Ishikawa (cell line): Measurements from ENCODE around the gene MMAB.

ENCODE experiments used
- CEBPB ChIP-seq: IDR thresholded peaks from 2 replicates; pipeline ENCODE4 v1.6.1; 2012
- CREB1 ChIP-seq: IDR thresholded peaks from 2 replicates; pipeline ENCODE4 v1.6.1; 2012; ENCODE audit warnings: low read depth
- EGR1 ChIP-seq: IDR thresholded peaks from 2 replicates; pipeline ENCODE4 v1.6.1; 2012
- EP300 ChIP-seq: IDR thresholded peaks from 2 replicates; pipeline ENCODE4 v1.6.1; 2012; ENCODE audit warnings: borderline replicate concordance
- FOXM1 ChIP-seq: IDR thresholded peaks from 2 replicates; pipeline ENCODE4 v1.6.1; 2012; ENCODE audit warnings: low read depth, borderline replicate concordance
- NFIC ChIP-seq: IDR thresholded peaks from 2 replicates; pipeline ENCODE4 v1.6.1; 2012
- TAF1 ChIP-seq: IDR thresholded peaks from 2 replicates; pipeline ENCODE4 v1.6.1; 2012; ENCODE audit warnings: low read depth, mild to moderate bottlenecking
- TCF12 ChIP-seq: IDR thresholded peaks from 2 replicates; pipeline ENCODE4 v1.6.1; 2012; ENCODE audit warnings: low read depth
- YY1 ChIP-seq: IDR thresholded peaks from 2 replicates; pipeline ENCODE4 v1.6.1; 2012; ENCODE audit warnings: low read depth
- ZBTB7A ChIP-seq: IDR thresholded peaks from 2 replicates; pipeline ENCODE4 v1.6.1; 2012; ENCODE audit warnings: low read depth
- TF ChIP-seq, protein P1 (sequence below): IDR thresholded peaks from 2 replicates; pipeline ENCODE4 v1.6.1; 2012; ENCODE audit warnings: low read depth, mild to moderate bottlenecking
- TF ChIP-seq, protein P2 (sequence below): IDR thresholded peaks from 2 replicates; pipeline ENCODE4 v1.6.1; 2012
- TF ChIP-seq, protein P3 (sequence below): IDR thresholded peaks from 2 replicates; pipeline ENCODE4 v1.6.1; 2012

MMAB gene

DNA sequence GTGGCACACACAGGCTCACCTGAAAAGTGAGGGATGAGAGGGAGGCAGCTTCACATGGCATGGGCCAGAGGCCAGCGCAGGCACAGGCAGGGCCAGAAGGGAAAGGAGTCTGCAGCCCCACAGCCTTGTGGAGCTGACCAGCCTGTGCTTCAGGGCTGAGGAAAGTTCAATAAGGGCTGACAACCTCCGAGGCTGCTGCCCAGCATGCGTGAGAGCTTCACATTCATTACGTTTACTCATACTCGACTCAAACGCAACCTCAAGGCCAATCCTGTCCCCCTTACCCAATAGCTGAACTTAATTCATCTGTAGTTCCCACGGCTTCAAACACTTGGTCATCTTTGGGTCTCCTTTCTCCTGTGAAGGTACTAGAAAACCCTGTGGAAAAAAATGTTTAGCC lies 4.8 kb downstream of the MMAB start:
- TF ChIP-seq FOXM1 (no peak), CREB1 (no peak)

DNA sequence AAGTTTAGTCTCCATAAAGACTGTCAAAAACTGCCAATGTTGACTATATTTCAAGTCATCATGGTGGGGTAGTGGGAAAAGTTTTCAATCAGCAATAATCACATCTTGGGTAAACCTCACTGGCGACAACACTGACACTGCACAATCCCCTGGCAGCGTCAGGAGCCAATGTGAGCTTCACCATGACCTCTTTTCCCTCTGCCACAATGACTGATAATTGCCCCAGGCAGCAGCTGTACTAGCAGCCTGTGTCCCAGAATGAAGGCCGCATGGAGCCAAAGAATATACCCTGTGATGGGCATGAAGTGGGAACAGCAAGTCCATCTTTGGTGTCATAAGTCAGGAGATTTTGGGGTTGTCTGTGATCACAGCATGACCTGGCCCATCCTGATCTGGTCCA lies 5.3 kb downstream of the MMAB start:
- TF ChIP-seq TAF1 (no peak), TCF12 (no peak), EGR1 (no peak)

DNA sequence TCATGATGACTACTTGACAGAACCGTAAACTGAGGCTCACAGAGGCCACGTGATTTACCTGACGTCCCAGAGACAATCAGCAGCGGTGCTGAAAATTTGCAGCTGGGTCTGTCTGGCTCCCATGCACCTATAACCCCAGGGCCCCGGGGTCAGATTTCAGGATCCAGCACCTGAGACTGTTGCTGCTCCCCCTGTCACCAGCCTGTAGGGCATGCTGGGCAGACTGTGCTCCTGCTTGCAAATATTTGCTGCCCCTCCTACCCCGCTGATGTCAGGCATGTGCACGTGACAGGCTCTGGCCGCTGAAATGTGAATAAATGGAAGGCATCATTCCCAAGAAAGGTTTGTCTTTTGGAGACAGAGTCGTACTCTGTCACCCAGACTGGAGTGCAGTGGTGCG lies 6.0 kb downstream of the MMAB start:
- TF ChIP-seq EGR1, result no peak
- no peak for TF ChIP-seq YY1
- no peak for TF ChIP-seq EP300

DNA sequence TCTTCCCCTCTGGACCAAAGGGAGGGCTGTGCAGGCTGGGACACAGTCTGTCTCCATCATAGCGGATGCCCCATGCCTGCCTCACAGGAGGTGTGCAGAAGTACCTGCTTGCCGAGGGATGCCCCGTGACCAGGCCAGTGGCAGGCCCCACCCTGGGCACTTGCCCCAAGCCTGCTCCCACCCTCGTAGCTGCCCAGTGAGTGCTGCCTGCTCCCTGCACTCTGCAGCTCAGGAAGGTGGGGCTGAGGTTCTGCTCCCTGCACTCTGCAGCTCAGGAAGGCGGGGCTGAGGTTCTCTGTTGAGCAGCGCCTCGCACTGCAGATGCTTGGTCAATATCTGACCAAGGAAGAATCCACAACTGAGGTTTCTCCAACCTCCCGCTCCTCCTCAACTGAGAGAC lies 6.9 kb downstream of the MMAB start:
- TF ChIP-seq YY1, result no peak
- no peak for TF ChIP-seq FOXM1
- no peak for TF ChIP-seq ZBTB7A
- TF ChIP-seq CEBPB, result no peak
- TF ChIP-seq, protein P1, sequence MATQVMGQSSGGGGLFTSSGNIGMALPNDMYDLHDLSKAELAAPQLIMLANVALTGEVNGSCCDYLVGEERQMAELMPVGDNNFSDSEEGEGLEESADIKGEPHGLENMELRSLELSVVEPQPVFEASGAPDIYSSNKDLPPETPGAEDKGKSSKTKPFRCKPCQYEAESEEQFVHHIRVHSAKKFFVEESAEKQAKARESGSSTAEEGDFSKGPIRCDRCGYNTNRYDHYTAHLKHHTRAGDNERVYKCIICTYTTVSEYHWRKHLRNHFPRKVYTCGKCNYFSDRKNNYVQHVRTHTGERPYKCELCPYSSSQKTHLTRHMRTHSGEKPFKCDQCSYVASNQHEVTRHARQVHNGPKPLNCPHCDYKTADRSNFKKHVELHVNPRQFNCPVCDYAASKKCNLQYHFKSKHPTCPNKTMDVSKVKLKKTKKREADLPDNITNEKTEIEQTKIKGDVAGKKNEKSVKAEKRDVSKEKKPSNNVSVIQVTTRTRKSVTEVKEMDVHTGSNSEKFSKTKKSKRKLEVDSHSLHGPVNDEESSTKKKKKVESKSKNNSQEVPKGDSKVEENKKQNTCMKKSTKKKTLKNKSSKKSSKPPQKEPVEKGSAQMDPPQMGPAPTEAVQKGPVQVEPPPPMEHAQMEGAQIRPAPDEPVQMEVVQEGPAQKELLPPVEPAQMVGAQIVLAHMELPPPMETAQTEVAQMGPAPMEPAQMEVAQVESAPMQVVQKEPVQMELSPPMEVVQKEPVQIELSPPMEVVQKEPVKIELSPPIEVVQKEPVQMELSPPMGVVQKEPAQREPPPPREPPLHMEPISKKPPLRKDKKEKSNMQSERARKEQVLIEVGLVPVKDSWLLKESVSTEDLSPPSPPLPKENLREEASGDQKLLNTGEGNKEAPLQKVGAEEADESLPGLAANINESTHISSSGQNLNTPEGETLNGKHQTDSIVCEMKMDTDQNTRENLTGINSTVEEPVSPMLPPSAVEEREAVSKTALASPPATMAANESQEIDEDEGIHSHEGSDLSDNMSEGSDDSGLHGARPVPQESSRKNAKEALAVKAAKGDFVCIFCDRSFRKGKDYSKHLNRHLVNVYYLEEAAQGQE, result no peak
- no peak for TF ChIP-seq NFIC

DNA sequence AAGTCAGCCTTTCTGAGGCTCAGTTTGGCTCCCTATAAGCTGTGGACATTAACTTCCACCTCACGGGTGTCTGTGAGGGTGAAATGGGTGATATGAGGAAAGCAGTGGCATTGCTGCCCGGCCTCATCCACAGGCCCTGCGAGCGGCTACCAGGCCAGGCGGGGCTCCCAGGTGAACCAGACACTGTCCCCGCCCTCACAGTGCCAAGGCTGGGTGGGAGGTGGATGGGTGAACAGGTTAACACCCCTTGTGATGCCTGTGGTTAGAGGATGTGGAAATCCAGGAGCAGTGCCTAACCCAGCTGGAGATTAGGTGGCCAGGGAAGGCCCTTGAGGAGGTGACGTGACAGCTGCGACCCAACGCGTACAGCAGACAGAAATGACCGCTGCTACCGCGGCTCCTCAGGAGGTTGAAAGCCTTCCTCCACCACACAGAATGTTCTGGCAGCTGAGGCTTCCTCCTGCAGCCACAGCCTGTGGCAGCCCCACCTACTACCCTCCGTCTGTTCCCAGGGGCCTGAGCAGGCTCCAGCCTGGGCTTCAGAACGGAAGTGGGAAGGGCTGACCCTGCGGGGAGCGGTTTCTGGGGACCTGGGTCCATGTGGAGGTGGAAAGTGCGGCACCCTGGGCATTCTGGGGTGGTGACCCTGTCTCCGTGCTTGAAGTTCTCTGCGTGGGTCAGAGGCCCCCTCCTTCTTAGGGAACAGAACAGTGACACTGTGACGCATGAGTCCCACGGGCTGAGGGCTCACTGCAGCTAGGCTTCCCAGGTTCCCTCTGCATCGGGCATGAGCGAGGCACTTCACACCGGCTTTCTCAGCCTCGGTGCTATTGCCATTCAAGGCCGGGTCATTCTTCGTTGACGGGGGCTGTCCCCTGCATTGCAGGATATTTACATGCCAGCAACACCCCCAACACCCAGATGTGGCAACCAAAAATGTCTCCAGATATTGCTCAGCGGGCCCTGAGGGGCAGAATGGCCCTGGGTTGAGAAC lies 9.7 kb downstream of the MMAB start:
- TF ChIP-seq EGR1, result no peak
- TF ChIP-seq CREB1, result no peak
- TF ChIP-seq, protein P2, sequence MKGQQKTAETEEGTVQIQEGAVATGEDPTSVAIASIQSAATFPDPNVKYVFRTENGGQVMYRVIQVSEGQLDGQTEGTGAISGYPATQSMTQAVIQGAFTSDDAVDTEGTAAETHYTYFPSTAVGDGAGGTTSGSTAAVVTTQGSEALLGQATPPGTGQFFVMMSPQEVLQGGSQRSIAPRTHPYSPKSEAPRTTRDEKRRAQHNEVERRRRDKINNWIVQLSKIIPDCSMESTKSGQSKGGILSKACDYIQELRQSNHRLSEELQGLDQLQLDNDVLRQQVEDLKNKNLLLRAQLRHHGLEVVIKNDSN, result no peak
- no peak for TF ChIP-seq CEBPB
- TF ChIP-seq ZBTB7A, result no peak
- TF ChIP-seq TCF12, result no peak
- no peak for TF ChIP-seq TAF1
- TF ChIP-seq, protein P1, result no peak

DNA sequence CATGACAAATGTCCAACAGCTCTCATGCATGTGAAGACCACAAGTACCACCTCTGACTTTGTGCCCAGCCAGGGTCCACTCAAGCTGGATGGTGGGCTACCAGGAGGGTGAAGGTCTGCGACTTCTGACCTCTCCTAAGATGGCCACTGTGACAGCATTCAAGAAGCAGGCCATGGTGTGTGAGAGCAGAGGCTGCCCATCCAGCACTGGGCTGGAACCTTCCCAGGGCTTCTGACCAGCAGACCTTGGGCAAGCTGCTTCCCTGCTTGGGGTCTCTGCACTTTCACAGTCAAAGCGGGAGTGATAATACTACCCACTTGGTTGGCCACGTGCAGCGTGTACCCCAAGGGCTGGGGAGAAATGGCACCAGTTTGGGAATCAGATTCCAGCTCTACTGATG lies 10.4 kb downstream of the MMAB start:
- TF ChIP-seq YY1, result no peak

DNA sequence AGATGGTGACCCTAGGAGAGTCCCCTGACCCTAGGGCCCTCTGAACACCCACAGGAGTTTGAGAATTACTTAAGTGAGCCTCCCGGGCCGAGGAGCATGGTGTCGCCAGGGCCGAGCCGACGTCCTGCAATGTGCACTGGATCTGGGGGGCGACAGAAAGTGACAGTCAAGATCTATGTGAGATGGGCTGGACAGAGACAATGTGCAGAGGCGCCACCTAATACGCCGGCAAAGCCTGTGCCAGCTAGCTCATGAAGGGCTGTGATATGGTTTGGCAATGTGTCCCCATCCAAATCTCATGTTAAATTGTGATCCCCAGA lies 11.6 kb downstream of the MMAB start:
- TF ChIP-seq TAF1 (no peak), CREB1 (no peak), EGR1 (no peak), YY1 (no peak), FOXM1 (no peak), NFIC (no peak), CEBPB (no peak), TCF12 (no peak), EP300 (no peak)
- TF ChIP-seq, protein P2, result no peak
- TF ChIP-seq, protein P1, result no peak
- TF ChIP-seq, protein P3, sequence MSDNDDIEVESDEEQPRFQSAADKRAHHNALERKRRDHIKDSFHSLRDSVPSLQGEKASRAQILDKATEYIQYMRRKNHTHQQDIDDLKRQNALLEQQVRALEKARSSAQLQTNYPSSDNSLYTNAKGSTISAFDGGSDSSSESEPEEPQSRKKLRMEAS, result no peak
